OCI-LY1 (cell line): ENCODE data around the gene AK2.

Experiments used
- H2AFZ ChIP-seq: fragments of 200-600 bp; sonication (generic), shearing (Covaris generic); 2 replicates; pipeline ENCODE4 v1.6.0; 2014; ENCODE audit warnings: antibody characterized with exemption, mild to moderate bottlenecking, low read length
- H3F3A ChIP-seq: fragments of 200-600 bp; sonication (generic), shearing (Covaris generic); 2 replicates; pipeline ENCODE4 v1.6.0; 2014; ENCODE audit warnings: mild to moderate bottlenecking, antibody characterized with exemption, low read length, moderate library complexity; ENCODE audit not compliant: insufficient read depth
- H3K27ac ChIP-seq: fragments of 200-600 bp; sonication (generic); 2 replicates; pipeline ENCODE4 v1.5.1; 2014; ENCODE audit warnings: low read length, mixed run types, mild to moderate bottlenecking, low read depth; ENCODE audit not compliant: poor library complexity, severe bottlenecking
- H3K27me3 ChIP-seq: fragments of 200-600 bp; sonication (generic); 2 replicates; pipeline ENCODE4 v1.6.0; 2014; ENCODE audit warnings: antibody characterized with exemption, mild to moderate bottlenecking, low read length, moderate library complexity; ENCODE audit not compliant: insufficient read depth
- H3K36me3 ChIP-seq: fragments of 200-600 bp; sonication (generic); 2 replicates; pipeline ENCODE4 v1.6.1; 2014; ENCODE audit warnings: mild to moderate bottlenecking, antibody characterized with exemption, low read length, moderate library complexity, mixed read lengths; ENCODE audit not compliant: insufficient read depth
- H3K4me1 ChIP-seq: fragments of 200-600 bp; sonication (generic); 2 replicates; pipeline ENCODE4 v1.5.1; 2014; ENCODE audit warnings: mild to moderate bottlenecking, low read length, moderate library complexity; ENCODE audit not compliant: insufficient read depth, severe bottlenecking
- H3K4me2 ChIP-seq: fragments of 200-600 bp; sonication (generic), shearing (Covaris generic); 2 replicates; pipeline ENCODE4 v1.6.1; 2014; ENCODE audit warnings: low read length
- H3K4me3 ChIP-seq: fragments of 200-600 bp; sonication (generic); 2 replicates; pipeline ENCODE4 v1.5.1; 2014; ENCODE audit warnings: low read length, low read depth, mild to moderate bottlenecking, mixed read lengths; ENCODE audit not compliant: poor library complexity, severe bottlenecking
- H3K79me2 ChIP-seq: fragments of 200-600 bp; shearing (Covaris generic); 2 replicates; pipeline ENCODE4 v1.6.1; 2016; ENCODE audit warnings: mixed run types, low read length, mixed read lengths; ENCODE audit not compliant: insufficient read depth
- H3K9ac ChIP-seq: fragments of 200-600 bp; sonication (generic), shearing (Covaris generic); 2 replicates; pipeline ENCODE4 v1.6.1; 2014; ENCODE audit warnings: mild to moderate bottlenecking, low read length, mixed read lengths
- H3K9me2 ChIP-seq: fragments of 200-600 bp; sonication (generic), shearing (Covaris generic); 2 replicates; pipeline ENCODE4 v1.6.1; 2014; ENCODE audit warnings: low read depth, mild to moderate bottlenecking, low read length, mixed read lengths
- H3K9me3 ChIP-seq: fragments of 200-600 bp; shearing (Covaris generic); 2 replicates; pipeline ENCODE4 v1.6.1; 2014; ENCODE audit warnings: low read length, mixed read lengths
- H4K20me1 ChIP-seq: fragments of 200-600 bp; sonication (generic), shearing (Covaris generic); 2 replicates; pipeline ENCODE4 v1.6.0; 2016; ENCODE audit warnings: mild to moderate bottlenecking, low read length; ENCODE audit not compliant: insufficient read depth
- CTCF ChIP-seq: fragments of 200-600 bp; sonication (generic), shearing (Covaris generic); IDR thresholded peaks from 2 replicates; pipeline ENCODE4 v1.5.1; 2017; ENCODE audit warnings: mild to moderate bottlenecking, antibody characterized with exemption, low read length, moderate library complexity, mixed read lengths
- EZH2 ChIP-seq: fragments of 200-600 bp; sonication (generic), shearing (Covaris generic); IDR thresholded peaks from 2 replicates; pipeline ENCODE4 v1.8.0; 2017; ENCODE audit warnings: borderline replicate concordance, mixed run types, mild to moderate bottlenecking, antibody characterized with exemption, low read length, moderate library complexity, mixed read lengths

Gene AK2

GRCh38 chr1:33036526-33037503 lies at the start of gene AK2:
Gene AK2, minus strand, starts transcription at chr1:33036883. Its CDS starts 55 bp downstream, at chr1:33036828.
- Histone ChIP-seq H3K4me3 (peak within 1 kb of the TSS; percentile 85), H3K4me2 (peak within 1 kb of the TSS; percentile 73)

GRCh38 chr1:33086384-33086850 lies 49.7 kb upstream of the AK2 start:
- Histone ChIP-seq H3K4me3 (no peak overlapping the region), H2AFZ (no peak overlapping the region), H3F3A (no peaks in the 10 kb centered on the region), H3K79me2 (no peaks in the 10 kb centered on the region), H3K27ac (no peak overlapping the region), H3K36me3 (no peaks in the 10 kb centered on the region), H3K9me3 (no peaks in the 10 kb centered on the region), H3K4me1 (peaks cover 4% of the 10 kb centered on the region), H3K27me3 (no peaks in the 10 kb centered on the region; the same call in 1 of the 2 replicates), H3K4me2 (no peak overlapping the region), H3K9me2 (no peaks in the 10 kb centered on the region), H3K9ac (no peak overlapping the region), H4K20me1 (no peaks in the 10 kb centered on the region)
- TF ChIP-seq CTCF (peak; percentile 73), EZH2 (no peak)

More at GRCh38 chr1:33036526-33037503, at the start of gene AK2:
- Histone ChIP-seq H3K9ac (peak within 1 kb of the TSS; percentile 89), H3K36me3 (peaks cover 27% of the 10 kb centered on the region; the same call in 1 of the 2 replicates), H2AFZ (no peak within 1 kb of the TSS), H3K79me2 (peaks cover 46% of the 10 kb centered on the region), H3F3A (no peaks in the 10 kb centered on the region), H3K4me1 (peaks cover 50% of the 10 kb centered on the region), H3K9me2 (no peaks in the 10 kb centered on the region), H3K27ac (peak within 1 kb of the TSS; percentile 23), H4K20me1 (no peaks in the 10 kb centered on the region), H3K9me3 (no peaks in the 10 kb centered on the region), H3K27me3 (no peaks in the 10 kb centered on the region)
- TF ChIP-seq CTCF (no peak), EZH2 (no peak)

GRCh38 chr1:33085332-33085731 lies 48.6 kb upstream of the AK2 start:
- no peaks in the 10 kb centered on the region for H3K79me2 ChIP-seq
- H3K9me3 ChIP-seq, result no peaks in the 10 kb centered on the region
- no peak overlapping the region for H3K27ac ChIP-seq
- peaks cover 13% of the 10 kb centered on the region for H3K4me1 ChIP-seq
- no peak overlapping the region for H3K4me2 ChIP-seq
- H4K20me1 ChIP-seq, result no peaks in the 10 kb centered on the region
- H3K36me3 ChIP-seq, result no peaks in the 10 kb centered on the region
- H2AFZ ChIP-seq, result no peak overlapping the region
- TF ChIP-seq CTCF, result no peak
- TF ChIP-seq EZH2, result no peak
- no peaks in the 10 kb centered on the region for H3K9me2 ChIP-seq
- no peaks in the 10 kb centered on the region; the same call in 1 of the 2 replicates for H3K27me3 ChIP-seq
- no peak overlapping the region for H3K4me3 ChIP-seq
- no peak overlapping the region for H3K9ac ChIP-seq
- H3F3A ChIP-seq, result no peaks in the 10 kb centered on the region
